Caco-2 (cell line): ENCODE data around the gene ADAM30. TPM values are rescaled to one million over a fixed set of nuclear protein-coding genes. Genes with fewer than 3 reads are reported as not detected.

ENCODE experiments used
- BruUV-seq: library from RNA; stranded (reverse); fragments of 400-500 nt; replicated peaks from 2 replicates; lab custom pipeline; 2021; lab: Mats Ljungman, UMichigan
- CTCF ChIA-PET: fragments of 300-600 bp; sonication (Branson Sonifier 250); formaldehyde crosslinking; loops from one replicate; lab custom pipeline; 2022; ENCODE audit warnings: antibody characterized with exemption; lab: Charles Lee
- POLR2A ChIA-PET: fragments of 300-600 bp; sonication (Branson Sonifier 250); formaldehyde crosslinking; loops from one replicate; lab custom pipeline; 2022; ENCODE audit warnings: antibody characterized with exemption; lab: Charles Lee
- DNase-seq, 2 experiments: peaks; one replicate each; pipeline versions ENCODE4 v3.0.0 to v3.0.0-alpha.2; 2020 to 2022
- H3K27me3 ChIP-seq: replicated peaks from 2 replicates; pipeline ENCODE4 v1.6.0; 2011; ENCODE audit warnings: low read length; ENCODE audit not compliant: control insufficient read depth, insufficient read depth
- H3K36me3 ChIP-seq: 2 replicates; pipeline ENCODE4 v1.5.1; 2011; ENCODE audit warnings: low read length; ENCODE audit not compliant: control insufficient read depth, insufficient read depth
- H3K4me1 ChIP-seq: fragments of 250-450 bp; sonication (Bioruptor Pico); 2 replicates; pipeline ENCODE4 v1.5.1; 2020; ENCODE audit warnings: mild to moderate bottlenecking
- H3K4me3 ChIP-seq: 2 replicates; pipeline ENCODE4 v1.5.1; 2011; ENCODE audit warnings: low read depth, mild to moderate bottlenecking, control low read depth, low read length
- H3K9me3 ChIP-seq: fragments of 250-450 bp; sonication (Bioruptor Pico); 2 replicates; pipeline ENCODE4 v1.5.1; 2020; ENCODE audit warnings: mild to moderate bottlenecking, moderate library complexity
- H3K27ac Mint-ChIP-seq: one replicate; pipeline ENCODE4 v1.8.0; 2022; ENCODE audit warnings: mixed read lengths; ENCODE audit not compliant: unreplicated experiment
- H3K27me3 Mint-ChIP-seq: one replicate; pipeline ENCODE4 v1.8.0; 2022; ENCODE audit warnings: mixed read lengths; ENCODE audit not compliant: insufficient read depth, unreplicated experiment
- H3K36me3 Mint-ChIP-seq: one replicate; pipeline ENCODE4 v1.8.0; 2022; ENCODE audit warnings: mild to moderate bottlenecking, mixed read lengths; ENCODE audit not compliant: insufficient read depth, unreplicated experiment
- H3K4me1 Mint-ChIP-seq: one replicate; pipeline ENCODE4 v1.8.0; 2022; ENCODE audit warnings: low read depth, mixed read lengths; ENCODE audit not compliant: unreplicated experiment
- H3K4me3 Mint-ChIP-seq: one replicate; pipeline ENCODE4 v1.8.0; 2022; ENCODE audit warnings: mild to moderate bottlenecking, moderate library complexity, mixed read lengths; ENCODE audit not compliant: unreplicated experiment
- H3K9me3 Mint-ChIP-seq: one replicate; pipeline ENCODE4 v1.8.0; 2022; ENCODE audit warnings: mixed read lengths; ENCODE audit not compliant: unreplicated experiment
- CTCF ChIP-seq, 2 experiments: fragments of 200-600 bp in 1 of 2; IDR thresholded peaks; 1 replicate in 1 of 2; 2 replicates in 1 of 2; pipeline versions ENCODE4 v1.5.1 to v1.8.0; 2011 to 2022; ENCODE audit warnings: antibody characterized with exemption in 1 of 2, control low read depth in 1 of 2, inconsistent platforms in 1 of 2, low read depth in 1 of 2, low read length in 1 of 2, mild to moderate bottlenecking in 1 of 2, moderate library complexity in 1 of 2; ENCODE audit not compliant: insufficient read depth in 1 of 2, severe bottlenecking in 1 of 2, unreplicated experiment in 1 of 2
- intact Hi-C: fragments of 100-400 bp; cut with micrococcal nuclease; formaldehyde crosslinking; loops from one replicate; pipeline ENCODE4 v1.10.0; 2022; ENCODE audit not compliant: unreplicated experiment
- total RNA-seq: library from RNA; stranded (reverse); gene quantifications from 2 replicates; pipeline ENCODE4 v1.2.3, GENCODE V29; 2022

Gene ADAM30
- total RNA-seq, 1 experiment from 2014 or later: not detected

- no peaks in the 10 kb centered on the region; the same call in 1 of the 2 replicates for H3K36me3 ChIP-seq
- no peak for TF ChIP-seq CTCF (IDR thresholded peaks at IDR 0.05; ENCODE audit: insufficient read depth in 1 of 2, low read depth in 1 of 2, low read length in 1 of 2, severe bottlenecking in 1 of 2, unreplicated experiment in 1 of 2)
- CTCF ChIA-PET: no interaction called here
Observed at GRCh38 chr1:119911775-119912174, 15.5 kb upstream of the ADAM30 start.

GRCh38 chr1:119910618-119911017, 14.3 kb upstream of the ADAM30 start:
- no peaks in the 10 kb centered on the region for H3K4me1 ChIP-seq
- H3K9me3 ChIP-seq: no peaks in the 10 kb centered on the region
- Mint-ChIP-seq H3K36me3 (no peaks in the 10 kb centered on the region), H3K27ac (no peak overlapping the region), H3K4me1 (no peaks in the 10 kb centered on the region), H3K9me3 (no peaks in the 10 kb centered on the region), H3K4me3 (no peak overlapping the region), H3K27me3 (no peaks in the 10 kb centered on the region)
- intact Hi-C loops: no loop called here
- DNase-seq: no peak
- ChIA-PET POLR2A (no interaction called here), CTCF (no interaction called here)
- H3K4me3 ChIP-seq: no peak overlapping the region
- no peaks in the 10 kb centered on the region for H3K27me3 ChIP-seq
- no TSS peak for BruUV-seq
- H3K36me3 ChIP-seq: no peaks in the 10 kb centered on the region
- TF ChIP-seq CTCF (IDR thresholded peaks at IDR 0.05; ENCODE audit: insufficient read depth in 1 of 2, low read depth in 1 of 2, low read length in 1 of 2, severe bottlenecking in 1 of 2, unreplicated experiment in 1 of 2): no peak

More at GRCh38 chr1:119911775-119912174, 15.5 kb upstream of the ADAM30 start:
- Mint-ChIP-seq H3K4me3 (no peak overlapping the region), H3K9me3 (no peaks in the 10 kb centered on the region), H3K4me1 (no peaks in the 10 kb centered on the region), H3K27me3 (no peaks in the 10 kb centered on the region), H3K27ac (no peak overlapping the region), H3K36me3 (no peaks in the 10 kb centered on the region)
- Histone ChIP-seq H3K4me3 (no peak overlapping the region), H3K27me3 (no peaks in the 10 kb centered on the region), H3K9me3 (no peaks in the 10 kb centered on the region), H3K4me1 (no peaks in the 10 kb centered on the region)
- no peak for DNase-seq
- POLR2A ChIA-PET: no interaction called here
- intact Hi-C loops: no loop called here
- no TSS peak for BruUV-seq

GRCh38 chr1:119909890-119910596, 13.7 kb upstream of the ADAM30 start:
- DNase-seq: no peak
- Histone ChIP-seq H3K4me3 (no peak overlapping the region), H3K9me3 (no peaks in the 10 kb centered on the region), H3K27me3 (no peaks in the 10 kb centered on the region), H3K4me1 (no peaks in the 10 kb centered on the region), H3K36me3 (no peaks in the 10 kb centered on the region)
- Mint-ChIP-seq H3K4me3 (no peak overlapping the region), H3K36me3 (no peaks in the 10 kb centered on the region), H3K4me1 (no peaks in the 10 kb centered on the region), H3K27ac (no peak overlapping the region), H3K27me3 (no peaks in the 10 kb centered on the region), H3K9me3 (no peaks in the 10 kb centered on the region)
- BruUV-seq: no TSS peak
- CTCF ChIA-PET: interaction anchor here (0.9 kb wide), 1 partner anchor 38 kb away, joined by 3 read pairs; no protein-coding TSS in a partner anchor
- POLR2A ChIA-PET: no interaction called here
- intact Hi-C loops: no loop called here
- no peak for TF ChIP-seq CTCF (IDR thresholded peaks at IDR 0.05; ENCODE audit: insufficient read depth in 1 of 2, low read depth in 1 of 2, low read length in 1 of 2, severe bottlenecking in 1 of 2, unreplicated experiment in 1 of 2)
